ENCODE results near the gene HMCN2. TPM values are rescaled to one million over a fixed set of nuclear protein-coding genes. Genes with fewer than 3 reads are reported as not detected.

The HMCN2 gene
- total and polyA plus RNA-seq, 8 donors = 0.41 to 5.3 (median 0.76) TPM

- intact Hi-C loops (cut with DNase I) = loop anchor here in 1 of 3 donors (10.0 kb wide), 1 partner anchor 345 kb away; no protein-coding TSS in a partner anchor
- Histone ChIP-seq H3K36me3 (peaks cover 0 to 5% (median 0%) of the 10 kb centered on the region in 3 donors), H3K27me3 (no peaks in the 10 kb centered on the region), H3K9me3 (no peaks in the 10 kb centered on the region), H3K27ac (no peak overlapping the region), H3K4me1 (no peaks in the 10 kb centered on the region), H3K4me3 (no peak overlapping the region)
- DNase-seq (no peak), ATAC-seq (no peak), FAIRE-seq (no peak)
- WGBS, 2 donors = 67 to 96% methylated on average over 3 of the region's 3 CpGs
- no peak for TF ChIP-seq CTCF (IDR thresholded peaks at IDR 0.05)
Observed at GRCh38 chr9:130229759-130230158, 35.8 kb upstream of the HMCN2 start.

GRCh38 chr9:130230631-130231030 lies 34.9 kb upstream of the HMCN2 start:
- no peak for TF ChIP-seq CTCF (IDR thresholded peaks at IDR 0.05)
- no peak for ATAC-seq
- no peaks in the 10 kb centered on the region for H3K9me3 ChIP-seq
- peaks cover 0 to 5% (median 0%) of the 10 kb centered on the region in 3 donors for H3K36me3 ChIP-seq
- no peak overlapping the region for H3K27ac ChIP-seq
- no peaks in the 10 kb centered on the region for H3K4me1 ChIP-seq
- FAIRE-seq = no peak
- DNase-seq = no peak
- no peak overlapping the region for H3K4me3 ChIP-seq
- intact Hi-C loops (cut with DNase I) = loop anchor here in 1 of 3 donors (10.0 kb wide), 1 partner anchor 346 kb away; no protein-coding TSS in a partner anchor
- no peaks in the 10 kb centered on the region for H3K27me3 ChIP-seq
- 52 to 83% methylated on average over 1 of the region's 1 CpG for WGBS, 2 donors

- no peak for DNase-seq
- TF ChIP-seq CTCF (IDR thresholded peaks at IDR 0.05) = no peak
- Histone ChIP-seq H3K9me3 (no peaks in the 10 kb centered on the region), H3K4me1 (no peaks in the 10 kb centered on the region), H3K4me3 (no peak overlapping the region), H3K27me3 (no peaks in the 10 kb centered on the region), H3K27ac (no peak overlapping the region), H3K36me3 (no peaks in the 10 kb centered on the region)
- ATAC-seq = no peak
- no peak for FAIRE-seq
- WGBS, 2 donors = 82 to 86% methylated on average over 27 of the region's 27 CpGs
- intact Hi-C loops (cut with DNase I) = loop anchor here in 1 of 3 donors (10.0 kb wide), 1 partner anchor 348 kb away; no protein-coding TSS in a partner anchor
Observed at GRCh38 chr9:130232899-130233586, 32.5 kb upstream of the HMCN2 start.

- H3K36me3 ChIP-seq = no peaks in the 10 kb centered on the region
- no peaks in the 10 kb centered on the region for H3K27me3 ChIP-seq
- intact Hi-C loops (cut with DNase I) = loop anchor here in 1 of 3 donors (10.0 kb wide), 1 partner anchor 349 kb away; no protein-coding TSS in a partner anchor
- TF ChIP-seq CTCF (IDR thresholded peaks at IDR 0.05) = no peak
- DNase-seq (no peak), FAIRE-seq (no peak), ATAC-seq (no peak)
- H3K4me3 ChIP-seq = no peak overlapping the region
- no peaks in the 10 kb centered on the region for H3K9me3 ChIP-seq
- 89 to 91% methylated on average over 8 of the region's 8 CpGs for WGBS, 2 donors
- no peaks in the 10 kb centered on the region for H3K4me1 ChIP-seq
- no peak overlapping the region for H3K27ac ChIP-seq
Observed at GRCh38 chr9:130233587-130233945, 32.0 kb upstream of the HMCN2 start.
